ENCODE data around the gene TRPM2. TPM values are rescaled to one million over a fixed set of nuclear protein-coding genes. Genes with fewer than 3 reads are reported as not detected.

Gene TRPM2
- total RNA-seq, 1 donor from 2014 or later: under 0.01 TPM

DNA sequence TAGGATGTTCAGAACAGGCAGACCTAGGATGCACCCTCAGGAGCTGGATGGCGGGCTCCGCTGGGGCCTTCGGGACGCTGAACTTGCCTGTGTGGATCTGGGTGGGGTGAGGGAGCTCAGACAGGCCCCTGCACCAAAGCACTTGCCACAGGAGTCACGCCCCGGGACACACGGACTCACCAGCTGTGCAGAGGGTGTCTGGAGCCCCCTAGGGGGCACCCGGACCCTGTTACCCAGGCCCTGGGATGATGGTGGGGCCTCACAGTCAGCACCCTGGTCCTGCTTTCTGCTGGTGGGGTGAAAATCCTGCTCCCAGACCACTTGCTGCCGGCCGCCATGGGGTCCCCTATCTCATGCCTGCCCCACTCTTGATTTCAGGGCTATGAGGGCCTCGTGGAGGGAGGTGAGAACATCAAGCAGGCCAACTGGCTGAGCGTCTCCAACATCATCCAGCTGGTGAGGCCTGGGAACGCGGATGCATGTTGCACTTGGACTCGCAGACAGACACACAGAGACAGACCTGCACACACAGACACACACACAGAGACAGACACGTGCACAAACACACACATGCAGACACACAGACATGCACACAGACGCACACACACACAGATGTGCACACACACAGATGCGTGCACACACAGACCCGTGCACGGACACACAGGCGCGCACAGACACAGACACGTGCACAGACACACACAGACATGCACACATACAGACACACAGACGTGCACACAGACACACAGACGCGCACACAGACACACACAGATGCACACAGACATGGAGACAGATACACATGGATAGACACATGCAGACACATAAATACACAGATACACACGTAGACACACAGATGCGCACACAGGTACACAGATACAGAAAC is 42.6 kb upstream of the TRPM2 start:
- H3K27me3 ChIP-seq (ENCODE audit: control insufficient read depth, insufficient read depth, low read length): no peaks in the 10 kb centered on the region
- peaks cover 43% of the 10 kb centered on the region for H3K36me3 ChIP-seq (ENCODE audit: control insufficient read depth, insufficient read depth, low read length)
- no peak overlapping the region for H3K4me3 ChIP-seq (ENCODE audit: low read depth, low read length)
- FAIRE-seq (peak; percentile 91), DNase-seq (ENCODE audit: low read depth) (no peak)
- TF ChIP-seq, protein P1, sequence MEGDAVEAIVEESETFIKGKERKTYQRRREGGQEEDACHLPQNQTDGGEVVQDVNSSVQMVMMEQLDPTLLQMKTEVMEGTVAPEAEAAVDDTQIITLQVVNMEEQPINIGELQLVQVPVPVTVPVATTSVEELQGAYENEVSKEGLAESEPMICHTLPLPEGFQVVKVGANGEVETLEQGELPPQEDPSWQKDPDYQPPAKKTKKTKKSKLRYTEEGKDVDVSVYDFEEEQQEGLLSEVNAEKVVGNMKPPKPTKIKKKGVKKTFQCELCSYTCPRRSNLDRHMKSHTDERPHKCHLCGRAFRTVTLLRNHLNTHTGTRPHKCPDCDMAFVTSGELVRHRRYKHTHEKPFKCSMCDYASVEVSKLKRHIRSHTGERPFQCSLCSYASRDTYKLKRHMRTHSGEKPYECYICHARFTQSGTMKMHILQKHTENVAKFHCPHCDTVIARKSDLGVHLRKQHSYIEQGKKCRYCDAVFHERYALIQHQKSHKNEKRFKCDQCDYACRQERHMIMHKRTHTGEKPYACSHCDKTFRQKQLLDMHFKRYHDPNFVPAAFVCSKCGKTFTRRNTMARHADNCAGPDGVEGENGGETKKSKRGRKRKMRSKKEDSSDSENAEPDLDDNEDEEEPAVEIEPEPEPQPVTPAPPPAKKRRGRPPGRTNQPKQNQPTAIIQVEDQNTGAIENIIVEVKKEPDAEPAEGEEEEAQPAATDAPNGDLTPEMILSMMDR (IDR thresholded peaks at IDR 0.05; ENCODE audit: insufficient read depth, low read length, severe bottlenecking): no peak

DNA sequence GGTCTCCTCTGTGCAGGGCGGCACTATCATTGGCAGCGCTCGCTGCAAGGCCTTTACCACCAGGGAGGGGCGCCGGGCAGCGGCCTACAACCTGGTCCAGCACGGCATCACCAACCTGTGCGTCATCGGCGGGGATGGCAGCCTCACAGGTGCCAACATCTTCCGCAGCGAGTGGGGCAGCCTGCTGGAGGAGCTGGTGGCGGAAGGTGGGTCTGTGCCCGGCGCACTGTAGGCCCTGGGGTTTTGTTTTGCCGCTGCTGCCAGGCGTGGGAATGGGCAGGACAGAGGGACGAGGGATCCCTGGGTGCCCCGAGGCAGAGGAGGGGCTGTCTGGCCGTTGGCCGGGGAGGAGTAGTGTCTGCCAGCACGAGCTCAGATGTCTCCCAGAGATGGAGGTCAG is 41.3 kb upstream of the TRPM2 start:
- no peak overlapping the region for H3K4me3 ChIP-seq (ENCODE audit: low read depth, low read length)
- FAIRE-seq (no peak), DNase-seq (ENCODE audit: low read depth) (no peak)
- H3K27me3 ChIP-seq (ENCODE audit: control insufficient read depth, insufficient read depth, low read length): no peaks in the 10 kb centered on the region
- TF ChIP-seq, protein P1 (IDR thresholded peaks at IDR 0.05; ENCODE audit: insufficient read depth, low read length, severe bottlenecking): no peak
- H3K36me3 ChIP-seq (ENCODE audit: control insufficient read depth, insufficient read depth, low read length): peaks cover 42% of the 10 kb centered on the region

DNA sequence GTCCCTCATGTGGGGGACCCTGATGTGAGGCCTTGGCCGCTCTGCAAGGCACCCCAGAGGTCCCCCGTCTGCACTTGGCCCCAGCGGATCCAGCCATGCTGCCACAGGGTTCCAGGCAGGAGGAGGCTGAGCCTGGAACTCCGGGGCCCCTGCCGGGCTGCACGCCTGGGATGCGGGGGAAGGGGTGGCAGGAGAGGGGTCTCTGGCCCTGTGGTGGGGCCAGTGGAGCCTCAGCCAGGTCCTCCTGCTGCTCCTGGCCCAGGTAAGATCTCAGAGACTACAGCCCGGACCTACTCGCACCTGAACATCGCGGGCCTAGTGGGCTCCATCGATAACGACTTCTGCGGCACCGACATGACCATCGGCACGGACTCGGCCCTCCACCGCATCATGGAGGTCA is 40.7 kb upstream of the TRPM2 start:
- DNase-seq (ENCODE audit: low read depth) (no peak), FAIRE-seq (no peak)
- TF ChIP-seq, protein P1 (IDR thresholded peaks at IDR 0.05; ENCODE audit: insufficient read depth, low read length, severe bottlenecking): no peak
- Histone ChIP-seq H3K27me3 (ENCODE audit: control insufficient read depth, insufficient read depth, low read length) (no peaks in the 10 kb centered on the region), H3K36me3 (ENCODE audit: control insufficient read depth, insufficient read depth, low read length) (peaks cover 45% of the 10 kb centered on the region), H3K4me3 (ENCODE audit: low read depth, low read length) (no peak overlapping the region)

DNA sequence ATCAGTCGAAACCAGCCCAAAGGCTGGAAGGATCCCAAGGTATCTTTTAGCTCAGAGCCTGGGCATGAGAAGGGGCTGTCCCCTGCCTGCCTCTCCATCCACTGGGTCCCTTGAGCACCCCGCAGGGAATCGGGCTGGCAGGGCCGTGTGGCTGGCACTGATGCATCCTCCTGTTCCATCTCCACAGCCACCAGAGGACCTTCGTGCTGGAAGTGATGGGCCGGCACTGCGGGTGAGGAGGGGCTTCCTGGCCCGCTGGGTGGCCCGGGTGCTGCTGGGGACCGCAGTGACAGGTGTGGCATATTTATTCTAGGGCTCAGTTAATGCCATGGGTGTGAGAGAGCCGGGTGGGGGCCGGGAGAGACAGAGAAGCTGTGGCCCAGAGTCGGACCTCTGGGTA is 40.0 kb upstream of the TRPM2 start:
- Histone ChIP-seq H3K4me3 (ENCODE audit: low read depth, low read length) (no peak overlapping the region), H3K36me3 (ENCODE audit: control insufficient read depth, insufficient read depth, low read length) (peaks cover 46% of the 10 kb centered on the region), H3K27me3 (ENCODE audit: control insufficient read depth, insufficient read depth, low read length) (no peaks in the 10 kb centered on the region)
- TF ChIP-seq, protein P1 (IDR thresholded peaks at IDR 0.05; ENCODE audit: insufficient read depth, low read length, severe bottlenecking): no peak
- FAIRE-seq (no peak), DNase-seq (ENCODE audit: low read depth) (no peak)

DNA sequence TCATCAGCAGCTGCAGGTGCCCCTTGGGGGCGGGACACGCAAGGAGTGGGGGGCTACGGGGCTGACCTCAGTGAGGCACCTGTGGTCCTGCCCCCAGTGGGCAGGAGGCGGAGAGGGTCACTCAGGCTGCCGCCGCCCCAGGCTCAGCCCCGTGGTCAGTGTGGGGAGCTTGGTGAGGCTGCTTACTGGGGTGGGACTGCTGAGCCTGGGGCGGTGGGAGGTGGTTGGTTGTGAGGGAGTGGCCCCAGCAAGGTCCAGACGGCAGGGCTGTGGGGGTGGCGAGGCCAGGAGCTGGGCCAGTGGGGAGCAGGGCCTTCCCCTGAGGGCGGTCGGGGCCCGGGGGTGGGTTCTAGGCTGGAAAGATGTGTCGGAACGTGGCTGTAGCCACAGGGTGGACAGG is 39.3 kb upstream of the TRPM2 start:
- TF ChIP-seq, protein P1 (IDR thresholded peaks at IDR 0.05; ENCODE audit: insufficient read depth, low read length, severe bottlenecking): no peak
- Histone ChIP-seq H3K36me3 (ENCODE audit: control insufficient read depth, insufficient read depth, low read length) (peaks cover 46% of the 10 kb centered on the region), H3K4me3 (ENCODE audit: low read depth, low read length) (no peak overlapping the region), H3K27me3 (ENCODE audit: control insufficient read depth, insufficient read depth, low read length) (no peaks in the 10 kb centered on the region)
- FAIRE-seq (no peak), DNase-seq (ENCODE audit: low read depth) (no peak)

Data from bronchial epithelial cell (primary cell).